Stimulated activated CD4-positive, alpha-beta T cell treated with anti-CD3 and anti-CD28 coated beads, Interleukin-12 subunit alpha, Interleukin-12 subunit beta, amount 100 ng/mL, for 4 hours (primary cell): ENCODE results near the gene HMGXB3.

ENCODE experiments used
- DNase-seq: peaks from one replicate; pipeline ENCODE4 v3.0.0-alpha.2; 2020

The HMGXB3 gene, protein sequence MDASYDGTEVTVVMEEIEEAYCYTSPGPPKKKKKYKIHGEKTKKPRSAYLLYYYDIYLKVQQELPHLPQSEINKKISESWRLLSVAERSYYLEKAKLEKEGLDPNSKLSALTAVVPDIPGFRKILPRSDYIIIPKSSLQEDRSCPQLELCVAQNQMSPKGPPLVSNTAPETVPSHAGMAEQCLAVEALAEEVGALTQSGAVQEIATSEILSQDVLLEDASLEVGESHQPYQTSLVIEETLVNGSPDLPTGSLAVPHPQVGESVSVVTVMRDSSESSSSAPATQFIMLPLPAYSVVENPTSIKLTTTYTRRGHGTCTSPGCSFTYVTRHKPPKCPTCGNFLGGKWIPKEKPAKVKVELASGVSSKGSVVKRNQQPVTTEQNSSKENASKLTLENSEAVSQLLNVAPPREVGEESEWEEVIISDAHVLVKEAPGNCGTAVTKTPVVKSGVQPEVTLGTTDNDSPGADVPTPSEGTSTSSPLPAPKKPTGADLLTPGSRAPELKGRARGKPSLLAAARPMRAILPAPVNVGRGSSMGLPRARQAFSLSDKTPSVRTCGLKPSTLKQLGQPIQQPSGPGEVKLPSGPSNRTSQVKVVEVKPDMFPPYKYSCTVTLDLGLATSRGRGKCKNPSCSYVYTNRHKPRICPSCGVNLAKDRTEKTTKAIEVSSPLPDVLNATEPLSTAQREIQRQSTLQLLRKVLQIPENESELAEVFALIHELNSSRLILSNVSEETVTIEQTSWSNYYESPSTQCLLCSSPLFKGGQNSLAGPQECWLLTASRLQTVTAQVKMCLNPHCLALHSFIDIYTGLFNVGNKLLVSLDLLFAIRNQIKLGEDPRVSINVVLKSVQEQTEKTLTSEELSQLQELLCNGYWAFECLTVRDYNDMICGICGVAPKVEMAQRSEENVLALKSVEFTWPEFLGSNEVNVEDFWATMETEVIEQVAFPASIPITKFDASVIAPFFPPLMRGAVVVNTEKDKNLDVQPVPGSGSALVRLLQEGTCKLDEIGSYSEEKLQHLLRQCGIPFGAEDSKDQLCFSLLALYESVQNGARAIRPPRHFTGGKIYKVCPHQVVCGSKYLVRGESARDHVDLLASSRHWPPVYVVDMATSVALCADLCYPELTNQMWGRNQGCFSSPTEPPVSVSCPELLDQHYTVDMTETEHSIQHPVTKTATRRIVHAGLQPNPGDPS (N-terminal part only)

DNA sequence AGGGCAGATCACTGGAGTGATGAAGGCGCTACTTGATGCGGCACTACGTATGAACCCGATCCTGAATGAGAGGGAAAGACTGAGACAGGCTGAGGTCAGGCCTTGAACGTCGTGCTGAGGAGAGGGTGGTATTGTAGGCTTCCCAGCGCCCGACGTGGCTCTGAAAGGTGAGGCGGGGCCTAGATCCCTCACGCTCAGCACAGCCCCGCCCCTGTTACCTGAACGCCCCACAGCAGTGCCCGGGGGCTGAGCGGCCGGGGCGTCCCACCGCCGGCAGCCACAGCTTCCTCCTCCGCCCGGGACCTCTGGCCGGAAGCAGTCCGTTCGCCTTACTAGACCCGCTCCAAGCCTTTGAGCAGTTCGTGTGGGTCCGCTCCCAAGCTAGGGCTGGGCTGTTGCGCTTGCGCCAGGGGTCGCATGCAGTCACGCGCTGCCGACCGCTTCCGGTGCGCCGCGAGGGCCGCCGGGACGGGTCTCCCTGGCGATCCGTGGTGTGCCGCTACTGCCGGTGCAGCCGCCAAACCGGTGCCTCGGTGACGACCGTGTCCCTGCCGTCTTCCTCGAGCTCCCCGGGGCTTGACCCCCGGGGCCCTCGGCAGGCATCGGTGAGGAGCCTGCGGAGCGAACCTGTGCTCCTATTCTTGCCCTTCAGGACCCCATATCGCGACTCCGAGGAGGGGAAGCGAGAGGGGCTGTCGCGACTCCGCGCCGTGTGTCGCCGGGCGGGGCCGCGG, at the start of gene HMGXB3, which contains the start of gene TIGD6:
HMGXB3 (plus strand) TSS at position 484 of the 734 bp plus-strand sequence. CDS start 4,114 bp downstream, outside the sequence.
TIGD6 (minus strand) TSS at position 399 of the 734 bp plus-strand sequence. CDS start 4,306 bp downstream, outside the sequence.
- peak; percentile 86 for DNase-seq

DNA sequence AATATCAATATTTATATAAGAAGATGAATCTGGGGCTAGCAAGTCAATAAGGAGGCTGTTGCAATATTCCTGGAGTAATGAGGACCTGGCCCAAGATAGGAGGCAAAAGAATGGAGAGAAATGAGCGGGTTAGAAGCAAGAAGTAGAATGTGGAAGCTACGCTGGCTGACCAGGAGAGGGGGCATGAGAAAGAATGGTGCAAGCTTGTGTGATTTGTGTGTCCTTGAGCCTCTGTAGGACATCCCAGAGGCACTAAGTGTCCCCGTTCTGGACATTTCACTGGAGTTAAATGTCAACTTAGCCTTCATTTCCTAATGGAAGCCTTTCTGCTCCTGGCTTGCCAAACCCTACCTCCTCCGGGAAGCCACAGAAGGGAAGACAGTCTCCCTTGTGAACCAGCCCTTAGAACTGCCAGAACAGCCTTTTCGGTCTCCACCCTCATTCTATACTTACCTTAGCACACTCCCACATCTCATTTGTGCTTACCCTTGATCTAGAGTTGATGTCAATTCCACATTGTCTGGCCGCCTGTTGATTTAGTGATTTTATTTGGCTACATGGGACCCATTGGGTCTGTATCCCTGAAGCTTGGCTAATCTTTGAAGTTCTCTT, 49.3 kb upstream of the HMGXB3 start:
- DNase-seq = no peak

- DNase-seq = no peak
Measured at GRCh38 chr5:149953436-149954121, 47.0 kb upstream of the HMGXB3 start.

- no peak for DNase-seq
Measured at GRCh38 chr5:149954798-149955197, 45.7 kb upstream of the HMGXB3 start.

DNA sequence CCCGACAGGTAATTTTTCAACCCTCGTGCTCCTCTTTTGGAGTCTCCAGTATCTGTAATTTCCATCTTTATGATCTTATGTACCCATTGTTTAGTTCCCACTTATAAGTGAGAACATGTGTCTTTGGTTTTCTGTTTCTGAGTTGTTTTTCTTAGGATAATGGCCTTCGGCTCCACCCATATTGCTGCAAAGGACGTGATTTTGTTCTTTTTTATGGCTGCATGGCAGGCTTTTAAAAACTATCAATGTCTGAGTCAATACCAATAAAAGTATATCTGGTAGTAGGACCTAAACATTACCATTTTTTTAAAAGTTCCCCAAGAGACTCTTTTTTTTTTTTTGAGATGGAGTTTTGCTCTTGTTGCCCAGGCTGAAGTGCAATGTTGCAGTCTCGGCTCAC, 43.9 kb upstream of the HMGXB3 start:
- no peak for DNase-seq

DNA sequence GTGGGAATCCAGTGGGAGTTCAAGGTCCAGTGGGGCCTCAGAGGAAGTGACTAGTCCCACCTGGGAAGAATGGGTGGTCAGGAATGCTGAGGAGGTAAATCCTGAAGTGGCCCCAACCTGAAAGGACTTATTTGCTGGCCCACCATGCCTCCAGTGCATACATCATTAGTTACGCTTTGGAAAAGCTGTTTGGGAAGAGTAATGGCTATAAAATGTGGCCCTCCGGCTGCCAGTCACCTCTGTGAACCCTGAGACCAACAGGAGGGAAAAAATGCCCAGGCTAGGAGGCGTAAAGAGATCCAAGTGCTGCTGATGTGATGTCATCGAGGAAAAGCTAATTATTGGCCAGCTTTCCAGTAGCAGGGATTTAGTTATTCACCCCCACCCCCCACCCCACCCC, 42.7 kb upstream of the HMGXB3 start:
- DNase-seq = no peak

DNA sequence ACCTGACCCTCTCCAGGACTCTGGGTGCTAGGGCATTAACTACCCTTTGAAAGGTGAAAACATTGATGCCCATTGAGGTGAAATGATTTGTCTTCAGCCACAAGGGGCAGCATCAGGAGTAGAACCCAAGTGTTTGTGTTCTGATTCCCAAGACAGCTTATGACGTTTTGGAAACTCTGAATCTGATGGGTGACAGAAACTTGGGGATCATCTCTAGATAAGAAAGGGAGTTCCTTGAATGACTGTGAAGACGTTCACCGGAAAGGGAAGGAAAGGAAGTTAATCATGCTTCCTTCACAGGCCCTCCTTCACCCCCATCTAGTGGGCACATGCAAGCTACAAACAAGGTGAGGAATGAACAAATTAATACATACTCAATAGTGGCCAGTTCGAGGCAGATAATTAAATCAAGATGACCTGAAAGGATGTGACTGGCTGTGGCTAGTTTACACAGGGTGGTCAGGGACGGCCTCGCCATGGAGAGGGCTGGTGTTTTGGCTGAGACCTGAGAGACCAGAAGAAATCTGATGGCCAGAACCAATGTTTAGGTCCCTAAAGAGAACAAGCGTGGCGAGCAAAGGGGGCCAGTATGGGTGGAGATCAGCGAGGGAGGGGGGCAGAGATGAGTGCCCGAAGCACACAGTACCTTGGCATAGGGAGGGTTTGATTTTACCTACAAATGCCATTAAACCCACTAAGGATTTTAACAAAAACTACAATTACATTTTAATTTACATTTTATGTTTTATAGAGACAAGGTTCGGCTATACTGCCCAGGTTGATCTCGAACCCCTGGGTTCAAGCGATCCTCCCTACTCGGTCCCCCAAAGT, 40.9 kb upstream of the HMGXB3 start:
- DNase-seq = peak; percentile 24

DNA sequence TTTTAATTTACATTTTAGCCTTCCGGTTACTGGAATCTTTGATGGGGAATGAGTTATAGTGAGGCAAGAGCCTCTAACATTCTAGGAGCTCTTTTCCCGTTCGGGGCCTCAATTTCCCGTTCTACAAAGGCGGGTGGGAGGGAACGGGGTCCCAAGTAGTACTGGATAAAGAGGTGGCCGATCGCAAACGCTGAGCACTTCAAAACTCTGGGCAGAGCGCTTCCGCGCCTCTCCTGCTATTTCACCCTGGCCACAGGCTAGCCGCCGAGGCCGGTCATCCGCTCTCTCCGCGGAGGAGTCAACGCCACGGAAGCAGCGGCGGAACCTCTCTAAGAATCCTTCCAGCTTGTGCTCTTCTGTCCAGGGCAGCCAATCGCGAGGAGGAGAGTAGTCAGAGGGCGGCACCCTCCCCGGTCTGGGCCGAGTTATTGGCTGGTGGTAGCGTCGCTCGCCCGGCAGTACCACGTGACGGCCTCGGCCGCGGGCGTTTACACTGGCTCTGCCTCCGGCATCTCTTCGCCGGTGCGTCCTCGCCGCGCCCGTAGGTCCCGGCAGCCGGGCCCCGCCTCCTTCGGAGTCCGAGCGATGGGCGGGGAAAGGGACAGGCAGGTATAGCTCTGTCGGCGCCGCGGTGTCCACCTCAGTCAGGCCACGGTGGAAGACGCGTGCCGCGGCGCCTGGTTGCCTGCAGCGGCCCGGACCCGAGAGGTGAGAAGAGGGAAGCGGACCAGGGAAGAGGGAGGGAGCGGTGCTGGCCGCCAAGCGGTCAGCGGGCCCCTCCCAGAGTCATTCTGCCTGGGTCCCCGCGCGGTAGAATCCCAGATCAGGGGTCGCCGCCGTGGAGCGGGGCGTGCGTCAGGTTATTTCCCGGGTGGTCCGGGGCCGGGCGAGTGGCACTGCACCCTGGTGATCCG, 40.0 kb upstream of the HMGXB3 start, which contains the start of gene SLC26A2:
SLC26A2 (plus strand) TSS at position 487 of the 914 bp plus-strand sequence. CDS start 16,895 bp downstream, outside the sequence.
- DNase-seq = peak; percentile 91

GRCh38 chr5:149961186-149961685, 39.3 kb upstream of the HMGXB3 start:
- DNase-seq = no peak

GRCh38 chr5:149961957-149962409, 38.6 kb upstream of the HMGXB3 start:
- no peak for DNase-seq

- DNase-seq = no peak
Measured at GRCh38 chr5:149962601-149963300, 37.8 kb upstream of the HMGXB3 start.

DNA sequence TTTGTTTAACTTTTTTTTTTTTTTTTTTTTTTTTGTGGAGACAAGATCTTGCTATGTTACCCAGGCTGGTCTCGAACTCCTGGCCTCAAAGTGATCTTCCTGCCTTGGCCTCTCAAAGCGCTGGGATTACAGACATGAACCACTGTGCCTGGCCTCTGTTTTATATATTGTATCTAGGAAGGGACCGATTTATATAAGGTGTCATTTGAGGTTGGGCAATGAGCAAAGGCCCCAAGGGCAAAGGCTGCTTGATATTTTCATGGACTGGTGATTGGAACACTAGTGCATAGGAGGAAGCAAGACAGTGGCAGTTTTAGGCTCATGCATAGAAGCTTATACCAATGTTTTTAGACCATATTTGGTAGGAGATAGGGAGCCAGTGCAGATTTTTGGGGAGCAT, 36.8 kb upstream of the HMGXB3 start:
- no peak for DNase-seq

GRCh38 chr5:149966946-149967345, 33.6 kb upstream of the HMGXB3 start:
- DNase-seq = no peak

GRCh38 chr5:149969181-149969930, 31.2 kb upstream of the HMGXB3 start:
- DNase-seq = no peak

- DNase-seq = no peak
Measured at GRCh38 chr5:149975409-149975808, 25.1 kb upstream of the HMGXB3 start.

DNA sequence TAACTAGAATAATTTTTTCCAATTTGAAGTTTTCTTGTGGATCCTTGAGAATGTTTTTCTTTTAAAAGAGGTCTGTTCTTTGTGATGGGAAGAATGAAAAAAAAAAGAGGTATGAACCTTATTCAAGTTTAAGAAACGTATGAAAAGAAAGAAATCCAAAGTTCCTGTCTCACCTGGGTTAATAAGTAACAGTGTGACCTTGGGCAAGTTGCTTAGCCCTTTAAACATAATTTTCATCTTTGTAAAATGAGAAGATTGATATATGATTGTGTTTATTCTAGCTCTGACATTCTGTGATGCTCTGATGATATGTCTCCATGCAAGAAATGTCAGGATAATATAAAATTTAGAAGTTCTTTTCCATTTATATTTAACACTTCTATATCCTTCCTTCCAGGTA, 20.6 kb upstream of the HMGXB3 start:
- DNase-seq = no peak

- DNase-seq = no peak
Measured at GRCh38 chr5:149981206-149981605, 19.3 kb upstream of the HMGXB3 start.
